Stimulated activated naive B cell treated with anti-CD40 and anti-IgM and Interleukin-4, amounts not matched to agents 10 μg/mL and 1 μg/mL and 100 μg/mL, for 72 hours (primary cell): Measurements from ENCODE around the gene TMEM143.
"Not testable (repeated sequence)": the region's sequence is repeated elsewhere in the genome, so short reads cannot be mapped to it uniquely, and the experiment has no call there.

Experiments
- ATAC-seq, 2 donors: fragments of 150-1000 bp; cut with Tn5 transposase; replicated peaks; 2 replicates each; pipeline ENCODE4 v1.10.0; 2021; ENCODE audit warnings: moderate library complexity in 1 of 2
- DNase-seq: peaks from one replicate; pipeline ENCODE4 v3.0.0; 2021
- H3K27ac Mint-ChIP-seq: one replicate; pipeline ENCODE4 v1.8.0; 2022; ENCODE audit warnings: mild to moderate bottlenecking, mixed read lengths
- H3K27me3 Mint-ChIP-seq, 2 donors: one replicate each; pipeline ENCODE4 v1.8.0; 2022; ENCODE audit warnings: mixed read lengths in 2 of 2
- H3K36me3 Mint-ChIP-seq, 2 donors: one replicate each; pipeline ENCODE4 v1.8.0; 2022; ENCODE audit warnings: mixed read lengths in 2 of 2, mild to moderate bottlenecking in 1 of 2
- H3K4me1 Mint-ChIP-seq, 2 donors: one replicate each; pipeline ENCODE4 v1.8.0; 2022; ENCODE audit warnings: mixed read lengths in 2 of 2, mild to moderate bottlenecking in 1 of 2
- H3K4me3 Mint-ChIP-seq, 2 donors: one replicate each; pipeline ENCODE4 v1.8.0; 2022; ENCODE audit warnings: mild to moderate bottlenecking in 2 of 2, mixed read lengths in 2 of 2, moderate library complexity in 1 of 2
- H3K9me3 Mint-ChIP-seq, 2 donors: one replicate each; pipeline ENCODE4 v1.8.0; 2022; ENCODE audit warnings: mixed read lengths in 2 of 2, mild to moderate bottlenecking in 1 of 2

The TMEM143 gene

GRCh38 chr19:48379058-48379457, 15.3 kb upstream of the TMEM143 start:
- ATAC-seq (no peak), DNase-seq (no peak)
- H3K36me3 Mint-ChIP-seq = peaks cover 9 to 21% of the 10 kb centered on the region in 2 donors
- peaks cover 0 to 4% of the 10 kb centered on the region in 2 donors for H3K4me1 Mint-ChIP-seq
- H3K27ac Mint-ChIP-seq = no peak overlapping the region
- H3K4me3 Mint-ChIP-seq = no peak overlapping the region
- no peaks in the 10 kb centered on the region for H3K27me3 Mint-ChIP-seq
- no peaks in the 10 kb centered on the region for H3K9me3 Mint-ChIP-seq

DNA sequence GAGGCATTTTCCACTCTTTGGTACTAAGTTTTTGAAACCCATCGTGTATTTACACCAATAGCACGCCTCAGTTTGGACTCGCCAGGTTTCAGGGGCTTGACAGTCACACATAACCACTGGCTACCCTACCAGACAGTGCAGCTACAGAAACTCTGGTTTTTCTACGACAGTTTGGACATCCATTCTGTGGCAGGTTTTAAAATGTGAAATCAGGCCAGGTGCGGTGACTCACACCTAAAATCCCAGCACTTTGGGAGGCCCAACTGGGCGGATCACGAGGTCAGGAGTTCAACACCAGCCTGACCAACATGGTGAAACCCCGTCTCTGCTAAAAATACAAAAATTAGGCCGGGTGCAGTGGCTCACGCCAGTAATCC, 14.4 kb upstream of the TMEM143 start:
- Mint-ChIP-seq H3K4me1 (peaks cover 0 to 4% of the 10 kb centered on the region in 2 donors), H3K9me3 (no peaks in the 10 kb centered on the region), H3K27ac (no peak overlapping the region), H3K4me3 (no peak overlapping the region), H3K36me3 (peaks cover 3 to 14% of the 10 kb centered on the region in 2 donors), H3K27me3 (peaks cover 2 to 5% of the 10 kb centered on the region in 2 donors)
- ATAC-seq (no peak), DNase-seq (no peak)

- H3K27ac Mint-ChIP-seq = no peak overlapping the region
- no peak for DNase-seq
- H3K4me1 Mint-ChIP-seq = no peaks in the 10 kb centered on the region
- peaks cover 6 to 11% of the 10 kb centered on the region in 2 donors for H3K27me3 Mint-ChIP-seq
- H3K36me3 Mint-ChIP-seq = no peaks in the 10 kb centered on the region
- no peaks in the 10 kb centered on the region for H3K9me3 Mint-ChIP-seq
- ATAC-seq = no peak
- H3K4me3 Mint-ChIP-seq = no peak overlapping the region
Observed at GRCh38 chr19:48373567-48373966, 9.8 kb upstream of the TMEM143 start.

GRCh38 chr19:48372904-48373303, 9.2 kb upstream of the TMEM143 start:
- H3K27ac Mint-ChIP-seq = peak overlapping the region; percentile 66
- H3K4me1 Mint-ChIP-seq = no peaks in the 10 kb centered on the region
- no peak overlapping the region for H3K4me3 Mint-ChIP-seq
- peaks cover 6 to 11% of the 10 kb centered on the region in 2 donors for H3K27me3 Mint-ChIP-seq
- no peak for DNase-seq
- no peak for ATAC-seq
- no peaks in the 10 kb centered on the region for H3K9me3 Mint-ChIP-seq
- no peaks in the 10 kb centered on the region for H3K36me3 Mint-ChIP-seq

- not testable (repeated sequence) for H3K27ac Mint-ChIP-seq, ATAC-seq, H3K36me3 Mint-ChIP-seq, H3K9me3 Mint-ChIP-seq, H3K4me1 Mint-ChIP-seq, H3K4me3 Mint-ChIP-seq, DNase-seq
- peaks cover 6 to 11% of the 10 kb centered on the region in 2 donors for H3K27me3 Mint-ChIP-seq
Observed at GRCh38 chr19:48371771-48372170, 8.0 kb upstream of the TMEM143 start.

- Mint-ChIP-seq H3K4me1 (no peaks in the 10 kb centered on the region), H3K36me3 (no peaks in the 10 kb centered on the region), H3K27ac (no peak overlapping the region), H3K27me3 (peaks cover 6 to 11% of the 10 kb centered on the region in 2 donors), H3K4me3 (no peak overlapping the region), H3K9me3 (no peaks in the 10 kb centered on the region)
- ATAC-seq (no peak), DNase-seq (no peak)
Observed at GRCh38 chr19:48371367-48371766, 7.6 kb upstream of the TMEM143 start.

DNA sequence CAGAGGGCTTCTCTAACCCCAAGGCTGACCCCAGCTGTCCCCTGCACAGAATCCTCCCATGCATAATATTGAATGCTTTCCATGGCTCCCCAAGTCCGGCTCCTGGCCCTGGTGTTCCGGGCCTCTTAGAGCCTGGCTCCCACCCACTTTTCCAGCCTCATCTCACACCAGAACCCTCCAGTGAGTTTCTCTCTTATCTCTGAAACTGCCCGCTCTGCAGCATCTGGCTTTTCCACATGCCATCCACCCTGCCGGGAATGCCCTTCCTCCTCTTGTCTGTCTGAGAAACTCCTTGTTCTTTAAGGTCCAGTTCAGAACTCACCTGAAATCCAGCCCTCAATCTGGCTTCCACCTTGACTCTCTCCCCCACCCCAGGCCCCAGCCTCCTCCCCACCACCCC, 7.2 kb upstream of the TMEM143 start:
- Mint-ChIP-seq H3K27me3 (peaks cover 6 to 11% of the 10 kb centered on the region in 2 donors), H3K4me1 (no peaks in the 10 kb centered on the region), H3K9me3 (no peaks in the 10 kb centered on the region), H3K27ac (no peak overlapping the region), H3K36me3 (no peaks in the 10 kb centered on the region), H3K4me3 (no peak overlapping the region)
- ATAC-seq (no peak), DNase-seq (no peak)

- no peak for ATAC-seq
- H3K27me3 Mint-ChIP-seq = peaks cover 6 to 11% of the 10 kb centered on the region in 2 donors
- no peaks in the 10 kb centered on the region for H3K9me3 Mint-ChIP-seq
- no peak overlapping the region for H3K27ac Mint-ChIP-seq
- DNase-seq = no peak
- peaks cover 6 to 15% of the 10 kb centered on the region in 2 donors for H3K4me1 Mint-ChIP-seq
- H3K36me3 Mint-ChIP-seq = no peaks in the 10 kb centered on the region
- no peak overlapping the region for H3K4me3 Mint-ChIP-seq
Observed at GRCh38 chr19:48368936-48369335, 5.2 kb upstream of the TMEM143 start.

- Mint-ChIP-seq H3K36me3 (no peaks in the 10 kb centered on the region), H3K9me3 (no peaks in the 10 kb centered on the region), H3K27ac (no peak overlapping the region), H3K4me1 (peaks cover 10 to 25% of the 10 kb centered on the region in 2 donors), H3K27me3 (peaks cover under 1 to 3% of the 10 kb centered on the region in 2 donors), H3K4me3 (no peak overlapping the region)
- DNase-seq (no peak), ATAC-seq (no peak)
Observed at GRCh38 chr19:48367855-48368254, 4.1 kb upstream of the TMEM143 start.

- Mint-ChIP-seq H3K27ac (peak overlapping the region; percentile 95), H3K4me3 (peak overlapping the region in 1 of 2 donors; percentile 92), H3K27me3 (no peaks in the 10 kb centered on the region), H3K4me1 (peaks cover 12 to 29% of the 10 kb centered on the region in 2 donors), H3K36me3 (no peaks in the 10 kb centered on the region), H3K9me3 (no peaks in the 10 kb centered on the region)
- DNase-seq (no peak), ATAC-seq (no peak)
Observed at GRCh38 chr19:48365602-48366001, 1.9 kb upstream of the TMEM143 start.

GRCh38 chr19:48364598-48365348, 1.0 kb upstream of the TMEM143 start:
- ATAC-seq (no peak), DNase-seq (no peak)
- Mint-ChIP-seq H3K27ac (peak overlapping the region; percentile 95), H3K4me1 (peaks cover 12 to 29% of the 10 kb centered on the region in 2 donors), H3K9me3 (no peaks in the 10 kb centered on the region), H3K36me3 (peaks cover 0 to under 1% of the 10 kb centered on the region in 2 donors), H3K4me3 (peak overlapping the region; percentile 86 to 92), H3K27me3 (no peaks in the 10 kb centered on the region)

GRCh38 chr19:48363500-48363809, 285 bp downstream of the TMEM143 start:
- Mint-ChIP-seq H3K27ac (peak overlapping the region; percentile 95), H3K4me1 (peaks cover 12 to 29% of the 10 kb centered on the region in 2 donors), H3K9me3 (no peaks in the 10 kb centered on the region), H3K36me3 (peaks cover 3 to 13% of the 10 kb centered on the region in 2 donors), H3K4me3 (peak overlapping the region; percentile 86 to 92), H3K27me3 (no peaks in the 10 kb centered on the region)
- DNase-seq (no peak), ATAC-seq (peak; percentile 22 to 25)

- H3K4me3 Mint-ChIP-seq = peak overlapping the region; percentile 86 to 92
- H3K9me3 Mint-ChIP-seq = no peaks in the 10 kb centered on the region
- H3K27me3 Mint-ChIP-seq = no peaks in the 10 kb centered on the region
- peak overlapping the region; percentile 95 for H3K27ac Mint-ChIP-seq
- H3K4me1 Mint-ChIP-seq = peaks cover 12 to 29% of the 10 kb centered on the region in 2 donors
- DNase-seq (peak; percentile 83), ATAC-seq (peak; percentile 76 to 78)
- H3K36me3 Mint-ChIP-seq = peaks cover 3 to 15% of the 10 kb centered on the region in 2 donors
Observed at GRCh38 chr19:48362716-48363499, 832 bp downstream of the TMEM143 start.

GRCh38 chr19:48361912-48362311, 1.8 kb downstream of the TMEM143 start:
- Mint-ChIP-seq H3K27me3 (no peaks in the 10 kb centered on the region), H3K36me3 (peaks cover 3 to 15% of the 10 kb centered on the region in 2 donors), H3K27ac (no peak overlapping the region), H3K4me3 (no peak overlapping the region), H3K9me3 (no peaks in the 10 kb centered on the region), H3K4me1 (peaks cover 12 to 29% of the 10 kb centered on the region in 2 donors)
- ATAC-seq (no peak), DNase-seq (no peak)

- no peak for DNase-seq
- no peaks in the 10 kb centered on the region for H3K9me3 Mint-ChIP-seq
- H3K27ac Mint-ChIP-seq = no peak overlapping the region
- peaks cover 5 to 16% of the 10 kb centered on the region in 2 donors for H3K4me1 Mint-ChIP-seq
- no peak overlapping the region for H3K4me3 Mint-ChIP-seq
- no peak for ATAC-seq
- H3K27me3 Mint-ChIP-seq = no peaks in the 10 kb centered on the region
- H3K36me3 Mint-ChIP-seq = peaks cover 5 to 22% of the 10 kb centered on the region in 2 donors
Observed at GRCh38 chr19:48359123-48359522, 4.6 kb downstream of the TMEM143 start.
